ENCODE results near the gene MAGEF1. TPM values are rescaled to one million over a fixed set of nuclear protein-coding genes. Genes with fewer than 3 reads are reported as not detected.

The MAGEF1 gene
- total RNA-seq, 1 donor from 2014 or later = 47.5 TPM

DNA sequence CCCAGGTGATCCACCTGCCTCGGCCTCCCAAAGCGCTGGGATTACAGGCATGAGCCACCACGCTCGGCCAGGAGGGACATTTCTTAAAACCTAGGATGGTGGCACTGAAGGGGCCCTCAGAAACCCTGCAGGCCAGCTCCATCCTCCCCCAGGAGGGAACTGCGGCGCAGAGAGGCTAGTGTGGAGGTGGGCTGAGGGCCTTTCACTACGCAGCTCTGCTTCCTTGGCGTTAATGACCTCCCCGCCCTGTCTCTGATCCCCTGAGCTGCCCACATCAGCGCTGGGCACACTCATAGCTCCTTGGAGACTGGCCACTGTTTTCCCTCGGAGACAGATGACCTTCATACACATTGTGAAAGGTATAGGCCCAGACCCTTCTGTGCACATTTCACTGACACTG, 46.2 kb upstream of the MAGEF1 start:
- TF ChIP-seq CTCF (IDR thresholded peaks at IDR 0.05) = no peak
- H3K4me3 Mint-ChIP-seq (ENCODE audit: unreplicated experiment) = no peak overlapping the region
- H3K9me3 Mint-ChIP-seq (ENCODE audit: unreplicated experiment) = no peaks in the 10 kb centered on the region
- H3K4me1 Mint-ChIP-seq (ENCODE audit: unreplicated experiment) = peaks cover 20% of the 10 kb centered on the region
- peaks cover 9% of the 10 kb centered on the region for H3K27me3 Mint-ChIP-seq (ENCODE audit: unreplicated experiment)
- no peak for DNase-seq (ENCODE audit: extremely low spot score, unreplicated experiment)
- H3K36me3 Mint-ChIP-seq (ENCODE audit: unreplicated experiment) = no peaks in the 10 kb centered on the region
- no peak overlapping the region for H3K27ac Mint-ChIP-seq (ENCODE audit: unreplicated experiment)

GRCh38 chr3:184757022-184757651, 45.3 kb upstream of the MAGEF1 start:
- H3K27ac Mint-ChIP-seq (ENCODE audit: unreplicated experiment) = no peak overlapping the region
- H3K4me3 Mint-ChIP-seq (ENCODE audit: unreplicated experiment) = no peak overlapping the region
- no peak for TF ChIP-seq CTCF (IDR thresholded peaks at IDR 0.05)
- peaks cover 20% of the 10 kb centered on the region for H3K4me1 Mint-ChIP-seq (ENCODE audit: unreplicated experiment)
- no peaks in the 10 kb centered on the region for H3K36me3 Mint-ChIP-seq (ENCODE audit: unreplicated experiment)
- no peak for DNase-seq (ENCODE audit: extremely low spot score, unreplicated experiment)
- H3K27me3 Mint-ChIP-seq (ENCODE audit: unreplicated experiment) = peaks cover 11% of the 10 kb centered on the region
- H3K9me3 Mint-ChIP-seq (ENCODE audit: unreplicated experiment) = no peaks in the 10 kb centered on the region

- Mint-ChIP-seq H3K27me3 (ENCODE audit: unreplicated experiment) (peaks cover 10% of the 10 kb centered on the region), H3K27ac (ENCODE audit: unreplicated experiment) (no peak overlapping the region), H3K9me3 (ENCODE audit: unreplicated experiment) (no peaks in the 10 kb centered on the region), H3K4me1 (ENCODE audit: unreplicated experiment) (peaks cover 18% of the 10 kb centered on the region), H3K36me3 (ENCODE audit: unreplicated experiment) (no peaks in the 10 kb centered on the region), H3K4me3 (ENCODE audit: unreplicated experiment) (no peak overlapping the region)
- TF ChIP-seq CTCF (IDR thresholded peaks at IDR 0.05) = no peak
- no peak for DNase-seq (ENCODE audit: extremely low spot score, unreplicated experiment)
Measured at GRCh38 chr3:184756151-184757021, 44.5 kb upstream of the MAGEF1 start.

DNA sequence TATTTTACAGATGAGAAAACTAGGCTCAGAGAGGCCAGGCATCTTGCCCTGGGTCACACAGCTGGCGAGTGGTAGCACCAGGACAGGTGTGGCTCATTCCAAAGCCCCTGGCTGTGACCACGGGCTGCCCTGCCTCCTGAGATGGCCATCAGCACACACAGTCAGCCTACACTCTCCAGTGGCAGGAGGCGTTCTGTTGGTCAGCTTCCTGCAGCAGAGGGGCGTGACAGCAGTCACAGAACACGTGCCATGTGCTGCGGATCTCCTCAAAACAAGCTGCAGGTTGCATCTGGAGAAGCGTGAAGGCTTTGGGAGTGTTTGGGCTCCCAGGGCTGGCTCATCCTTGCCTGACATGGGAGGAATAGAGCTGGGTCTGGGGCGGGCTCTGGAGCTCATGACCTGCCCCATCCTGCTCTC, 43.5 kb upstream of the MAGEF1 start:
- H3K9me3 Mint-ChIP-seq (ENCODE audit: unreplicated experiment) = no peaks in the 10 kb centered on the region
- peaks cover 8% of the 10 kb centered on the region for H3K4me1 Mint-ChIP-seq (ENCODE audit: unreplicated experiment)
- H3K4me3 Mint-ChIP-seq (ENCODE audit: unreplicated experiment) = no peak overlapping the region
- no peak for TF ChIP-seq CTCF (IDR thresholded peaks at IDR 0.05)
- no peak overlapping the region for H3K27ac Mint-ChIP-seq (ENCODE audit: unreplicated experiment)
- H3K27me3 Mint-ChIP-seq (ENCODE audit: unreplicated experiment) = peaks cover 11% of the 10 kb centered on the region
- DNase-seq (ENCODE audit: extremely low spot score, unreplicated experiment) = no peak
- no peaks in the 10 kb centered on the region for H3K36me3 Mint-ChIP-seq (ENCODE audit: unreplicated experiment)

DNA sequence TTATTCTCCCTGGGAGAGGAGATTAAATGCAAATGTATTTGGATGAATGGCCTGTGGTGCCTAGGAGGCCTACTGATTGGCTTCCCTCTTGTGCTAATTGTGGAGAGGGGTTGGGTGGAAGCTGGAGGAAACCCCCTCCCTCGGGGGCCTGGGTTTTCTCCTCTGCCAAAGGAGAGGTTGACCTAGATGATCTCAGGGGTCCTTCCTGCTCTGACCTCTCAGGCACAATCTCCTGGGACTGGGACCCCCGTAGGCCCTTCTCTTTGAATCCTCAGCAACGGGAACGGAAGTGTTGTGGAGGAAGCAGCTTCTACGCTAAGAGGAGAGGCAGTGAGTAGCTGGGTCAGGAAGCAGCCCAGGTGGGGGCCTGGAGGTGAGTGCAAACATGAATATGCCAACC, 40.5 kb upstream of the MAGEF1 start:
- Mint-ChIP-seq H3K27ac (ENCODE audit: unreplicated experiment) (no peak overlapping the region), H3K9me3 (ENCODE audit: unreplicated experiment) (no peaks in the 10 kb centered on the region), H3K36me3 (ENCODE audit: unreplicated experiment) (no peaks in the 10 kb centered on the region), H3K4me1 (ENCODE audit: unreplicated experiment) (peaks cover 3% of the 10 kb centered on the region), H3K4me3 (ENCODE audit: unreplicated experiment) (no peak overlapping the region), H3K27me3 (ENCODE audit: unreplicated experiment) (peaks cover 29% of the 10 kb centered on the region)
- no peak for TF ChIP-seq CTCF (IDR thresholded peaks at IDR 0.05)
- no peak for DNase-seq (ENCODE audit: extremely low spot score, unreplicated experiment)

Data from osteocyte (in vitro differentiated cells).